Kidney epithelial cell (primary cell): ENCODE measurements around the gene VASN. TPM values are rescaled to one million over a fixed set of nuclear protein-coding genes. Genes with fewer than 3 reads are reported as not detected.

Source experiments
- DNase-seq: peaks from one replicate; pipeline ENCODE4 v3.0.0-alpha.2; 2010; ENCODE audit warnings: low read depth
- H3K27me3 ChIP-seq: 2 replicates; pipeline ENCODE4 v1.6.0; 2011; ENCODE audit warnings: low read length; ENCODE audit not compliant: control insufficient read depth, insufficient read depth
- H3K36me3 ChIP-seq: 2 replicates; pipeline ENCODE4 v1.5.1; 2011; ENCODE audit warnings: low read length; ENCODE audit not compliant: control insufficient read depth, insufficient read depth
- H3K4me3 ChIP-seq: 2 replicates; pipeline ENCODE4 v1.5.1; 2011; ENCODE audit warnings: low read depth, mild to moderate bottlenecking, control low read depth, low read length
- total RNA-seq: library from RNA; depleted of rRNA; stranded (reverse); fragments of >200 nt; gene quantifications from 2 replicates; pipeline ENCODE4 v1.2.3, GENCODE V29; 2015
- TF ChIP-seq, protein P1 (sequence below): IDR thresholded peaks from 2 replicates; pipeline ENCODE4 v1.5.1; 2011; ENCODE audit warnings: mild to moderate bottlenecking, moderate library complexity, low read length, control low read depth, inconsistent platforms; ENCODE audit not compliant: insufficient read depth, poor library complexity, severe bottlenecking

Gene VASN
- total RNA-seq, 1 donor from 2014 or later = 60.4 TPM

DNA sequence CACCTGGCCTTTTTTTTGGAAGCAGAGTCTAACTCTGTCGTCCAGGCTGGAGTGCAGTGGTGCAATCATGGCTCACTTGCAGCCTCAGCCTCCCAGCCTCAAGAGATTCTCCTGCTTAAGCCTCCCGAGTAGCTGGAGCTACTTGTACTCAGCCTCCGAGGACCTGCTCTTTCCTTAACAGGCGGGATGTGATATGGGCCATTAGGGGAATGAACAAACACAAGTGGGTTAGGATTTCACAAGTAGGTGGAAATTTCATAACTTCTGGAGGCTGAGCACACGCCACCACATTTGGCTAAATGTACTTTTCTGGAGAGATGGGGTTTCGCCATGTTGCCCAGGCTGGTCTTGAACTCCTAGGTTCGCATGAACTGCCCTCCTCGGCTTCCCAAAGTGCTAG is 24.6 kb upstream of the VASN start:
- TF ChIP-seq, protein P1, sequence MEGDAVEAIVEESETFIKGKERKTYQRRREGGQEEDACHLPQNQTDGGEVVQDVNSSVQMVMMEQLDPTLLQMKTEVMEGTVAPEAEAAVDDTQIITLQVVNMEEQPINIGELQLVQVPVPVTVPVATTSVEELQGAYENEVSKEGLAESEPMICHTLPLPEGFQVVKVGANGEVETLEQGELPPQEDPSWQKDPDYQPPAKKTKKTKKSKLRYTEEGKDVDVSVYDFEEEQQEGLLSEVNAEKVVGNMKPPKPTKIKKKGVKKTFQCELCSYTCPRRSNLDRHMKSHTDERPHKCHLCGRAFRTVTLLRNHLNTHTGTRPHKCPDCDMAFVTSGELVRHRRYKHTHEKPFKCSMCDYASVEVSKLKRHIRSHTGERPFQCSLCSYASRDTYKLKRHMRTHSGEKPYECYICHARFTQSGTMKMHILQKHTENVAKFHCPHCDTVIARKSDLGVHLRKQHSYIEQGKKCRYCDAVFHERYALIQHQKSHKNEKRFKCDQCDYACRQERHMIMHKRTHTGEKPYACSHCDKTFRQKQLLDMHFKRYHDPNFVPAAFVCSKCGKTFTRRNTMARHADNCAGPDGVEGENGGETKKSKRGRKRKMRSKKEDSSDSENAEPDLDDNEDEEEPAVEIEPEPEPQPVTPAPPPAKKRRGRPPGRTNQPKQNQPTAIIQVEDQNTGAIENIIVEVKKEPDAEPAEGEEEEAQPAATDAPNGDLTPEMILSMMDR = no peak
- Histone ChIP-seq H3K4me3 (no peak overlapping the region), H3K27me3 (no peaks in the 10 kb centered on the region), H3K36me3 (no peaks in the 10 kb centered on the region)
- no peak for DNase-seq

DNA sequence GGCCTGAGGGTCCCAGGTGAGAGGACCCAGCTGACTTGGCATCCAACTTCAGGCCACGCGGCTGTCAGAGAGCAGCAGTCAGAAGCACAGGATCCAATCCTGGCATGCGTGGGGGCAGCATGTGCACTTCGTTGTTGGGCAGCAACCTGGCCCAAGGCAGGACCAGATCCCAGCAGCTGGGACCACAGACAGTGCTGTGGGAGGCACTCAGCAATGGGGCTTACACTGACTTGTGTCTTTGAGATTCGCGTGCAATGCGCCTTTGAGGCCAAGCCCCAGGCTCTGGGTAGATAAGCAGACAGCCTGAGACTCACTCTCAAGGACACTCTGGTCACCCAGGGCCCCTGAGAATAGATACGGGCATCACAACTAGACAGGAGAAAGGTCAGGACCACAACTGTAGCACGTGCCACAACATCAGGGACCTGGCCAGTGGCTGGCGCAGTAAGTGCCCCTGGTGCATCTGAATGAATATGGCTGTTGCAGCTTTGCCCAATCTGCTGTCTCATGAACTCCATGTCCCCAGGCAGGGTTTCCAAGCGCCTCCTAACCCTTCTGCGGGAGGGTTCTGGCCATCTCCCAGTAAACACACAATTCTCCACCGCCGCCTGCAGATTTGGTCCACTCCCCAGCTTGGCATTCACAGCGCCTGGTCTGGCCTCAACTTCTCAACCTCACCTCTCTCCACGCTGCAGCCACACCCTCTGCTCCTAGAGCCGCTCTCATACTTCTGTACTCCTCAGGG is 23.7 kb upstream of the VASN start:
- no peak for DNase-seq
- TF ChIP-seq, protein P1 = no peak
- H3K36me3 ChIP-seq = no peaks in the 10 kb centered on the region
- no peaks in the 10 kb centered on the region for H3K27me3 ChIP-seq
- no peak overlapping the region for H3K4me3 ChIP-seq

DNA sequence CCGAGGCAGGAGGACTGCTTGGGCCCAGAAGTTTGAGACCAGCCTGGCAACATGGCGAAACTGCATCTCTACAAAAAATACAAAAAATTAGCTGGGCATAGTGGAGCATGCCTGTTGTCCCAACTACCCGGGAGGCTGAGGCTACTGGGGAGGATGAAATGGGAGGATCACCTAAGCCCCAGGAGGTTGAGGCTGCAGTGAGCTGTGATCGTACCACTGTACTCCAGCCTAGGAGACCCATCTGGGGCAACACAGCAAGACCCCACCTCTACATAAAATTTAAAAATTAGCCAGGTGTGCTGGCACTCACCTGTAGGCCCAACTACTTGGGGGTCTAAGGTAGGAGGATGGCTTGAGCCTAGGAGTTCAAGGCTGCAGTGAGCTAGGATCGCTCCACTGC is 22.3 kb upstream of the VASN start:
- DNase-seq = no peak
- TF ChIP-seq, protein P1 = no peak
- no peaks in the 10 kb centered on the region for H3K27me3 ChIP-seq
- no peaks in the 10 kb centered on the region for H3K36me3 ChIP-seq
- H3K4me3 ChIP-seq = no peak overlapping the region

DNA sequence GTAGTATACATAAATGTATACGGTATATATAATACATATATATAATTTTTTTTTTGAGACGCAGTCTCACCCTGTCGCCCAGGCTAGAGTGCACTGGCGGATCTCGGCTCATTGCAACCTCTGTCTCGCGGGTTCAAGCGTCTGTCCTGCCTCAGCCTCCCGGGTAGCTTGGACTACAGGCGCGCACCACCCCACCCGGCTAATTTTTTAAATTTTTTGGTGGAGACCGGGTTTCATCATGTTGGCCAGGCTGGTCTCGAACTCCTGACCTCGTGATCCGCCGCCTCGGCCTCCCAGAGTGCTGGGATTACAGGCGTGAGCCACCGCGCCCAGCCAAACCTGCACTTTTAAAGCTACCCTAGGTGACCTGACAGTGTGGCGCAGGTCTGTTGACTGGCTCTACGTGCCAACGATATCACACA is 21.3 kb upstream of the VASN start:
- TF ChIP-seq, protein P1 = no peak
- Histone ChIP-seq H3K27me3 (no peaks in the 10 kb centered on the region), H3K36me3 (no peaks in the 10 kb centered on the region), H3K4me3 (peak overlapping the region; percentile 84)
- no peak for DNase-seq

DNA sequence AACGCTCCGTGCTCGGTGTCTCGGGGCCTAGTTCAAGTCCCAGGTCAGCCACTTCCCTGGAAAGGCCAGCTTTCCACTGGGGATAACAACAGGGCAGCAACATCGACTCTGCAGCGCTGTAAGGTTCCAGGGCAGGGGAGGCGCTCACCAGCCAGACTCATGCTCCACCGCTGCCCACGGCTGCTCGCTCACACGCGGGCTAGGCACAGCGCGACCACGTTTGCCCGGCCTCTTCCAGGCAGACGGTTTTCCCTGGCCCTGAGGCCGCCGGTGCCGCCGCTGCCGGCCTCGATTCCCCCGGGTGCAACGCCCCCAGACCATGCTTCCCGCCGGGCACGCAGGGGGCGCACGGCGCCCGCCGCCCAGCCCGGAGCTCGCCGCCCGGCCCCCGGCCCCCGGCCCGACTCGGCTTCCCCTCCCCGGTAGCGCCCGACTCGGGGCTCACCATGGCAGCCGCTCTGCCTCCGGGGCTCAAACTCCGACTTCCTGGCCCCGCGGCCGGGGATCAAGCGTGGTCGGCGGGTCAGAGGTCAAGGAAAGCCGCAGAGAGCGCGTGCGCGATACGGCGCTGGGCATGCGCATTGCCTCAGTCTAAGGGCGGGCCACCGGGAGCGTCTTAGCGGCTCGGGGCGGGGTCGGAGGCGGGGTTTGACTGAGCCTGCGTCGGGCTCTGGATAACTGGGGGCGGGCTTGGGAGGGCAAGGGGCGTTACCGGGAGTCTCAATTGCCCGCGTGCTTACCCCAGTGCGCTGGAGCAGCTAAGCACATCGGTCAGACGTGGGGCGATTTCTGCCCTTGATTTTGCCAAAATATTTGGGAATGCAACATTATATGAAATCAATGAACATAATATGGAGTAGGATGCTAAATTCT is 20.6 kb upstream of the VASN start, which contains the start of gene PAM16:
Gene PAM16 (minus strand): TSS at position 535 of the 873 bp plus-strand sequence. CDS start 87 bp downstream, at position 448.
- H3K27me3 ChIP-seq = no peaks in the 10 kb centered on the region
- peak; percentile 67 for DNase-seq
- no peaks in the 10 kb centered on the region for H3K36me3 ChIP-seq
- TF ChIP-seq, protein P1 = no peak
- H3K4me3 ChIP-seq = peak within 1 kb of the TSS; percentile 84
